ENCODE data around the gene FAM117B.

Gene FAM117B

GRCh38 chr2:202634556-202635427 lies at the start of gene FAM117B:
Gene FAM117B (plus strand): TSS chr2:202634969. CDS start chr2:202635188, 219 bp downstream.
- Histone ChIP-seq H3K4me1 (ENCODE audit: insufficient read depth, low read length) (no peaks in the 10 kb centered on the region), H3K9ac (ENCODE audit: low read depth, low read length) (peak within 1 kb of the TSS; percentile 91), H3K9me3 (ENCODE audit: control insufficient read depth, insufficient read depth, low read length) (no peaks in the 10 kb centered on the region), H3K36me3 (ENCODE audit: insufficient read depth, low read length) (no peaks in the 10 kb centered on the region; the same call in 1 of the 2 replicates)

GRCh38 chr2:202588647-202589581 lies 45.9 kb upstream of the FAM117B start:
- Histone ChIP-seq H3K4me1 (ENCODE audit: insufficient read depth, low read length) (no peaks in the 10 kb centered on the region; the same call in 1 of the 2 replicates), H3K9me3 (ENCODE audit: control insufficient read depth, insufficient read depth, low read length) (no peaks in the 10 kb centered on the region), H3K36me3 (ENCODE audit: insufficient read depth, low read length) (no peaks in the 10 kb centered on the region), H3K9ac (ENCODE audit: low read depth, low read length) (no peak overlapping the region)

GRCh38 chr2:202589582-202589949 lies 45.2 kb upstream of the FAM117B start:
- no peak overlapping the region for H3K9ac ChIP-seq (ENCODE audit: low read depth, low read length)
- H3K36me3 ChIP-seq (ENCODE audit: insufficient read depth, low read length), result no peaks in the 10 kb centered on the region
- no peaks in the 10 kb centered on the region; the same call in 1 of the 2 replicates for H3K4me1 ChIP-seq (ENCODE audit: insufficient read depth, low read length)
- no peaks in the 10 kb centered on the region for H3K9me3 ChIP-seq (ENCODE audit: control insufficient read depth, insufficient read depth, low read length)

GRCh38 chr2:202592566-202592965 lies 42.2 kb upstream of the FAM117B start:
- H3K36me3 ChIP-seq (ENCODE audit: insufficient read depth, low read length), result no peaks in the 10 kb centered on the region
- H3K9ac ChIP-seq (ENCODE audit: low read depth, low read length), result no peak overlapping the region
- no peaks in the 10 kb centered on the region for H3K9me3 ChIP-seq (ENCODE audit: control insufficient read depth, insufficient read depth, low read length)
- no peaks in the 10 kb centered on the region; the same call in 1 of the 2 replicates for H3K4me1 ChIP-seq (ENCODE audit: insufficient read depth, low read length)

- Histone ChIP-seq H3K9me3 (ENCODE audit: control insufficient read depth, insufficient read depth, low read length) (no peaks in the 10 kb centered on the region), H3K4me1 (ENCODE audit: insufficient read depth, low read length) (no peaks in the 10 kb centered on the region), H3K36me3 (ENCODE audit: insufficient read depth, low read length) (no peaks in the 10 kb centered on the region), H3K9ac (ENCODE audit: low read depth, low read length) (no peak overlapping the region)
Measured at GRCh38 chr2:202599105-202599504, 35.7 kb upstream of the FAM117B start.

- Histone ChIP-seq H3K9ac (ENCODE audit: low read depth, low read length) (no peak overlapping the region), H3K36me3 (ENCODE audit: insufficient read depth, low read length) (no peaks in the 10 kb centered on the region), H3K4me1 (ENCODE audit: insufficient read depth, low read length) (no peaks in the 10 kb centered on the region), H3K9me3 (ENCODE audit: control insufficient read depth, insufficient read depth, low read length) (no peaks in the 10 kb centered on the region)
Measured at GRCh38 chr2:202599911-202600310, 34.9 kb upstream of the FAM117B start.

- Histone ChIP-seq H3K4me1 (ENCODE audit: insufficient read depth, low read length) (no peaks in the 10 kb centered on the region), H3K9me3 (ENCODE audit: control insufficient read depth, insufficient read depth, low read length) (no peaks in the 10 kb centered on the region), H3K9ac (ENCODE audit: low read depth, low read length) (no peak overlapping the region), H3K36me3 (ENCODE audit: insufficient read depth, low read length) (no peaks in the 10 kb centered on the region)
Measured at GRCh38 chr2:202604699-202605098, 30.1 kb upstream of the FAM117B start.

GRCh38 chr2:202605174-202605573 lies 29.6 kb upstream of the FAM117B start:
- H3K36me3 ChIP-seq (ENCODE audit: insufficient read depth, low read length), result no peaks in the 10 kb centered on the region
- no peaks in the 10 kb centered on the region for H3K4me1 ChIP-seq (ENCODE audit: insufficient read depth, low read length)
- no peak overlapping the region for H3K9ac ChIP-seq (ENCODE audit: low read depth, low read length)
- no peaks in the 10 kb centered on the region for H3K9me3 ChIP-seq (ENCODE audit: control insufficient read depth, insufficient read depth, low read length)

- Histone ChIP-seq H3K36me3 (ENCODE audit: insufficient read depth, low read length) (no peaks in the 10 kb centered on the region), H3K9me3 (ENCODE audit: control insufficient read depth, insufficient read depth, low read length) (no peaks in the 10 kb centered on the region), H3K4me1 (ENCODE audit: insufficient read depth, low read length) (no peaks in the 10 kb centered on the region), H3K9ac (ENCODE audit: low read depth, low read length) (no peak overlapping the region)
Measured at GRCh38 chr2:202608142-202608852, 26.5 kb upstream of the FAM117B start.

- Histone ChIP-seq H3K4me1 (ENCODE audit: insufficient read depth, low read length) (no peaks in the 10 kb centered on the region), H3K9ac (ENCODE audit: low read depth, low read length) (no peak overlapping the region)
Measured at GRCh38 chr2:202609381-202610145, 25.2 kb upstream of the FAM117B start.

GRCh38 chr2:202610380-202610779 lies 24.4 kb upstream of the FAM117B start:
- H3K9me3 ChIP-seq (ENCODE audit: control insufficient read depth, insufficient read depth, low read length), result no peaks in the 10 kb centered on the region
- H3K4me1 ChIP-seq (ENCODE audit: insufficient read depth, low read length), result no peaks in the 10 kb centered on the region
- no peaks in the 10 kb centered on the region for H3K36me3 ChIP-seq (ENCODE audit: insufficient read depth, low read length)
- H3K9ac ChIP-seq (ENCODE audit: low read depth, low read length), result no peak overlapping the region

More at GRCh38 chr2:202609381-202610145, 25.2 kb upstream of the FAM117B start:
- H3K9me3 ChIP-seq (ENCODE audit: control insufficient read depth, insufficient read depth, low read length), result no peaks in the 10 kb centered on the region
- no peaks in the 10 kb centered on the region for H3K36me3 ChIP-seq (ENCODE audit: insufficient read depth, low read length)

- H3K36me3 ChIP-seq (ENCODE audit: insufficient read depth, low read length), result no peaks in the 10 kb centered on the region
- no peaks in the 10 kb centered on the region for H3K9me3 ChIP-seq (ENCODE audit: control insufficient read depth, insufficient read depth, low read length)
- H3K9ac ChIP-seq (ENCODE audit: low read depth, low read length), result no peak overlapping the region
- H3K4me1 ChIP-seq (ENCODE audit: insufficient read depth, low read length), result no peaks in the 10 kb centered on the region
Measured at GRCh38 chr2:202612145-202612544, 22.6 kb upstream of the FAM117B start.

GRCh38 chr2:202613479-202613878 lies 21.3 kb upstream of the FAM117B start:
- no peak overlapping the region for H3K9ac ChIP-seq (ENCODE audit: low read depth, low read length)
- no peaks in the 10 kb centered on the region for H3K36me3 ChIP-seq (ENCODE audit: insufficient read depth, low read length)
- no peaks in the 10 kb centered on the region for H3K4me1 ChIP-seq (ENCODE audit: insufficient read depth, low read length)
- no peaks in the 10 kb centered on the region for H3K9me3 ChIP-seq (ENCODE audit: control insufficient read depth, insufficient read depth, low read length)
